Neural crest cell (in vitro differentiated cells): ENCODE results near the gene NDUFA13. TPM values are rescaled to one million over a fixed set of nuclear protein-coding genes. Genes with fewer than 3 reads are reported as not detected.

Experiments used
- DNase-seq: peaks from one replicate; pipeline ENCODE4 v3.0.0; 2021; ENCODE audit warnings: low read depth, mixed read lengths, low spot score
- H3K27ac Mint-ChIP-seq: one replicate; pipeline ENCODE4 v1.8.0; 2021; ENCODE audit warnings: mild to moderate bottlenecking, mixed read lengths; ENCODE audit not compliant: unreplicated experiment
- H3K27me3 Mint-ChIP-seq: 2 replicates; pipeline ENCODE4 v1.8.0; 2021; ENCODE audit warnings: low read depth, mild to moderate bottlenecking, mixed read lengths
- H3K36me3 Mint-ChIP-seq: 2 replicates; pipeline ENCODE4 v1.8.0; 2021; ENCODE audit warnings: low read depth, mild to moderate bottlenecking, mixed read lengths
- H3K4me1 Mint-ChIP-seq: 2 replicates; pipeline ENCODE4 v1.8.0; 2021; ENCODE audit warnings: mixed read lengths
- H3K4me3 Mint-ChIP-seq: one replicate; pipeline ENCODE4 v1.8.0; 2021; ENCODE audit warnings: mild to moderate bottlenecking, mixed read lengths
- H3K9me3 Mint-ChIP-seq: 2 replicates; pipeline ENCODE4 v1.8.0; 2021; ENCODE audit warnings: mixed read lengths
- CTCF ChIP-seq: fragments of 200-600 bp; sonication (generic); conservative IDR thresholded peaks from 2 replicates; pipeline ENCODE4 v1.5.0; 2021; ENCODE audit warnings: antibody characterized with exemption, mild to moderate bottlenecking
- total RNA-seq: library from RNA; stranded (reverse); gene quantifications from 2 replicates; pipeline ENCODE4 v1.2.1, GENCODE V29; 2021

The NDUFA13 gene
- total RNA-seq, 1 donor from 2014 or later, result 389 TPM

- DNase-seq, result no peak
- Mint-ChIP-seq H3K4me3 (no peak overlapping the region), H3K9me3 (no peaks in the 10 kb centered on the region), H3K27me3 (no peaks in the 10 kb centered on the region), H3K36me3 (no peaks in the 10 kb centered on the region), H3K4me1 (peaks cover 4% of the 10 kb centered on the region), H3K27ac (no peak overlapping the region)
- TF ChIP-seq CTCF, result no peak
Measured at GRCh38 chr19:19551853-19552192, 35.8 kb downstream of the NDUFA13 start.

GRCh38 chr19:19552798-19553197, 36.8 kb downstream of the NDUFA13 start:
- DNase-seq, result peak; percentile 63
- TF ChIP-seq CTCF, result peak; percentile 69
- no peak overlapping the region for H3K27ac Mint-ChIP-seq
- H3K4me1 Mint-ChIP-seq, result peaks cover 4% of the 10 kb centered on the region
- H3K9me3 Mint-ChIP-seq, result no peaks in the 10 kb centered on the region
- H3K27me3 Mint-ChIP-seq, result no peaks in the 10 kb centered on the region
- H3K36me3 Mint-ChIP-seq, result no peaks in the 10 kb centered on the region
- no peak overlapping the region for H3K4me3 Mint-ChIP-seq

- no peak for DNase-seq
- H3K4me3 Mint-ChIP-seq, result no peak overlapping the region
- H3K36me3 Mint-ChIP-seq, result no peaks in the 10 kb centered on the region
- peaks cover 4% of the 10 kb centered on the region for H3K4me1 Mint-ChIP-seq
- no peaks in the 10 kb centered on the region for H3K9me3 Mint-ChIP-seq
- no peaks in the 10 kb centered on the region for H3K27me3 Mint-ChIP-seq
- no peak for TF ChIP-seq CTCF
- H3K27ac Mint-ChIP-seq, result no peak overlapping the region
Measured at GRCh38 chr19:19553670-19554069, 37.6 kb downstream of the NDUFA13 start.

GRCh38 chr19:19554074-19555023, 38.3 kb downstream of the NDUFA13 start:
- Mint-ChIP-seq H3K36me3 (no peaks in the 10 kb centered on the region), H3K4me3 (no peak overlapping the region)

GRCh38 chr19:19558055-19558454, 42.0 kb downstream of the NDUFA13 start:
- Mint-ChIP-seq H3K27ac (no peak overlapping the region), H3K4me1 (no peaks in the 10 kb centered on the region), H3K27me3 (no peaks in the 10 kb centered on the region), H3K36me3 (no peaks in the 10 kb centered on the region), H3K9me3 (no peaks in the 10 kb centered on the region), H3K4me3 (no peak overlapping the region)
- no peak for TF ChIP-seq CTCF
- DNase-seq, result no peak

More at GRCh38 chr19:19554074-19555023, 38.3 kb downstream of the NDUFA13 start:
- Mint-ChIP-seq H3K4me1 (no peaks in the 10 kb centered on the region), H3K27ac (no peak overlapping the region), H3K27me3 (no peaks in the 10 kb centered on the region), H3K9me3 (no peaks in the 10 kb centered on the region)
- TF ChIP-seq CTCF, result peak; percentile 75
- peak; percentile 70 for DNase-seq
